GM12873 (cell line): Measurements from ENCODE around the gene TOR4A.

Source experiments
- CTCF ChIP-seq: IDR thresholded peaks from 2 replicates; pipeline ENCODE4 v1.5.1; 2012; ENCODE audit warnings: low read depth, mild to moderate bottlenecking, moderate library complexity, low read length, control low read depth; ENCODE audit not compliant: insufficient read depth; ENCODE audit errors: missing control alignments

Gene TOR4A

GRCh38 chr9:137247135-137247915 lies 30.2 kb upstream of the TOR4A start:
- TF ChIP-seq CTCF: no peak

GRCh38 chr9:137247916-137248175 lies 29.7 kb upstream of the TOR4A start:
- TF ChIP-seq CTCF: no peak

GRCh38 chr9:137250329-137251193 lies 27.0 kb upstream of the TOR4A start:
- no peak for TF ChIP-seq CTCF

- no peak for TF ChIP-seq CTCF
Observed at GRCh38 chr9:137251194-137251461, 26.4 kb upstream of the TOR4A start, which contains the start of gene STPG3. Gene STPG3 (plus strand): TSS chr9:137251286. CDS start chr9:137251287, 1 bp downstream.

GRCh38 chr9:137251490-137252268 lies 25.8 kb upstream of the TOR4A start:
- no peak for TF ChIP-seq CTCF

GRCh38 chr9:137252555-137253506 lies 24.7 kb upstream of the TOR4A start:
- TF ChIP-seq CTCF: no peak
